Measurements from ENCODE around the gene ARHGAP24.

ARHGAP24 gene

DNA sequence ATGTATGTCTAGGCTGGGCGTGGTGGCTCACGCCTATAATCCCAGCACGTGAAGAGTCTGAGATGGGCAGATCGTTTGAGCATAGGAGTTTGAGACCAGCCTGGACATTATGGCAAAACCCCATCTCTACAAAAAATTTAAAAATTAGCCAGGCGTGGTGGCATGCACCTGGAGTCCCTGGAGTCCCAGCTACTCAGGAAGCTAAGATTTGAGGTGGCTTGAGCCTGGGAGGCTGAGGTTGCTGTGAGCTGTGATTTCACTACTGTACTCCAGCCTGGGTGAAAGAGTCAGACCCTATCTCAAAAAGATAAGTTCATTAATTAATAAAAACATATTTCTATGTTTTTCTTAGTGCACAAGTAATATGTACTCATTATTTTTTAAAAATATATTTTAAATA lies 238.1 kb downstream of the ARHGAP24 start:
- ChIA-PET POLR2A (no interaction called here), CTCF (no interaction called here)
- TF ChIP-seq, protein P1, sequence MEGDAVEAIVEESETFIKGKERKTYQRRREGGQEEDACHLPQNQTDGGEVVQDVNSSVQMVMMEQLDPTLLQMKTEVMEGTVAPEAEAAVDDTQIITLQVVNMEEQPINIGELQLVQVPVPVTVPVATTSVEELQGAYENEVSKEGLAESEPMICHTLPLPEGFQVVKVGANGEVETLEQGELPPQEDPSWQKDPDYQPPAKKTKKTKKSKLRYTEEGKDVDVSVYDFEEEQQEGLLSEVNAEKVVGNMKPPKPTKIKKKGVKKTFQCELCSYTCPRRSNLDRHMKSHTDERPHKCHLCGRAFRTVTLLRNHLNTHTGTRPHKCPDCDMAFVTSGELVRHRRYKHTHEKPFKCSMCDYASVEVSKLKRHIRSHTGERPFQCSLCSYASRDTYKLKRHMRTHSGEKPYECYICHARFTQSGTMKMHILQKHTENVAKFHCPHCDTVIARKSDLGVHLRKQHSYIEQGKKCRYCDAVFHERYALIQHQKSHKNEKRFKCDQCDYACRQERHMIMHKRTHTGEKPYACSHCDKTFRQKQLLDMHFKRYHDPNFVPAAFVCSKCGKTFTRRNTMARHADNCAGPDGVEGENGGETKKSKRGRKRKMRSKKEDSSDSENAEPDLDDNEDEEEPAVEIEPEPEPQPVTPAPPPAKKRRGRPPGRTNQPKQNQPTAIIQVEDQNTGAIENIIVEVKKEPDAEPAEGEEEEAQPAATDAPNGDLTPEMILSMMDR (IDR thresholded peaks at IDR 0.05; ENCODE audit: insufficient read depth, low read length, missing control alignments), result no peak
- no peak overlapping the region for H3K4me3 ChIP-seq (ENCODE audit: low read depth, low read length)
- no peak for DNase-seq (ENCODE audit: low read depth, low spot score)

GRCh38 chr4:85715991-85716737 lies 241.2 kb downstream of the ARHGAP24 start:
- no peak for DNase-seq (ENCODE audit: low read depth, low spot score)
- ChIA-PET CTCF (interaction anchor here (1.1 kb wide), 1 partner anchor 56 kb away, joined by 3 read pairs; no protein-coding TSS in a partner anchor), POLR2A (no interaction called here)
- no peak overlapping the region for H3K4me3 ChIP-seq (ENCODE audit: low read depth, low read length)
- TF ChIP-seq, protein P1 (IDR thresholded peaks at IDR 0.05; ENCODE audit: insufficient read depth, low read length, missing control alignments), result no peak

GRCh38 chr4:85717351-85717750 lies 242.4 kb downstream of the ARHGAP24 start:
- H3K4me3 ChIP-seq (ENCODE audit: low read depth, low read length), result no peak overlapping the region
- CTCF ChIA-PET, result interaction anchor here (0.7 kb wide), 1 partner anchor 252 kb away, joined by 3 read pairs; no protein-coding TSS in a partner anchor
- POLR2A ChIA-PET, result no interaction called here
- TF ChIP-seq, protein P1 (IDR thresholded peaks at IDR 0.05; ENCODE audit: insufficient read depth, low read length, missing control alignments), result no peak
- DNase-seq (ENCODE audit: low read depth, low spot score), result no peak

- H3K4me3 ChIP-seq (ENCODE audit: low read depth, low read length), result no peak overlapping the region
- no peak for DNase-seq (ENCODE audit: low read depth, low spot score)
- POLR2A ChIA-PET, result no interaction called here
- TF ChIP-seq, protein P1 (IDR thresholded peaks at IDR 0.05; ENCODE audit: insufficient read depth, low read length, missing control alignments), result no peak
- CTCF ChIA-PET, result no interaction called here
Observed at GRCh38 chr4:85717847-85718246, 242.9 kb downstream of the ARHGAP24 start.

DNA sequence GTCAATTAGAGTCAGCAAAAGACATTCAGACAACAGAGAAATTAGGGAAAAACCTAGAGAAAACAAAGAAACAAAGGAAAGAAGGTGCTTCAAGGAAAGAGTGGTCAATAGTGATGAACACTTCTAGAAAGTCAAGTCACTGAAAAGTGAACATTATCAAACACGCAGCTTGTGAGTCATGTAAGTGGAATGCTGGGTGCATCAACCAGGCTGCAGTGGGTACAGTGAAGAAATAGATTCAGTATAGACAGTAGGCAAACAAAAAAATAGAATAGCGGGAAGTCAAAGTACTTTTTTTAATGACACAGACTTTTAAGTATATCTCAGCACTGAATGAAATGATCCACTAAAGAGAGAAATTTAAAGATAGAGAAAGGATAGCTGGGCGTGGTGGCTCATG lies 245.8 kb downstream of the ARHGAP24 start:
- ChIA-PET CTCF (no interaction called here), POLR2A (no interaction called here)
- TF ChIP-seq, protein P1 (IDR thresholded peaks at IDR 0.05; ENCODE audit: insufficient read depth, low read length, missing control alignments), result no peak

DNA sequence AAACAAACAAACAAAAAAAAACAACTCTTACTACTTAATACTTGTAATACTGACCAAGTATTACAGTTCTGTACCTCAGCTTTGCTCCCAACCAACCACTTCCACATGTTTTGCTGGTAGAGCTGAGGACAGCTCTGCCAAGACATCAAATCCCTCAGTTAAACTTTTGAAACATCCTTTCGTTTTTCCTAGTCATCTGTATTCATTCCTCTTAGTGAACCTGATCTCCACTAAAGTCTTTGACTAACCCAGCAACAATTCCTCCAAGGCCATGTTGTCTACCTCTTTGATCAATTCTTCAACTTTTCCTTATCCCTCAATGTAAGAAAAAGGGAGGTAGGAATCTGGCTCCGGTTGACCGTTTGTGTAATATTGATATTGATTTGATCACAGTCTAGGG lies 247.5 kb downstream of the ARHGAP24 start:
- DNase-seq (ENCODE audit: low read depth, low spot score), result no peak
- ChIA-PET CTCF (no interaction called here), POLR2A (no interaction called here)
- no peak overlapping the region for H3K4me3 ChIP-seq (ENCODE audit: low read depth, low read length)
- TF ChIP-seq, protein P1 (IDR thresholded peaks at IDR 0.05; ENCODE audit: insufficient read depth, low read length, missing control alignments), result no peak

More for the DNA sequence above, 245.8 kb downstream of the ARHGAP24 start:
- H3K4me3 ChIP-seq (ENCODE audit: low read depth, low read length), result no peak overlapping the region
- no peak for DNase-seq (ENCODE audit: low read depth, low spot score)

Data from AG04449 (cell line).